A673 (cell line): ENCODE results near the gene SHC3.

Experiments used
- EZH2 ChIP-seq: fragments of 200-600 bp; sonication (generic); IDR thresholded peaks from 2 replicates; pipeline ENCODE4 v1.6.1; 2017; ENCODE audit warnings: borderline replicate concordance, low read depth, mild to moderate bottlenecking, mixed read lengths, antibody characterized with exemption, low read length; ENCODE audit not compliant: poor library complexity, severe bottlenecking
- TF ChIP-seq, protein P1 (sequence below): fragments of 300-800, 200-600 bp; sonication (generic); conservative IDR thresholded peaks from 2 replicates; pipeline ENCODE4 v1.5.1; 2017; ENCODE audit warnings: low read depth, mild to moderate bottlenecking, antibody characterized with exemption, low read length, moderate library complexity, mixed read lengths

DNA sequence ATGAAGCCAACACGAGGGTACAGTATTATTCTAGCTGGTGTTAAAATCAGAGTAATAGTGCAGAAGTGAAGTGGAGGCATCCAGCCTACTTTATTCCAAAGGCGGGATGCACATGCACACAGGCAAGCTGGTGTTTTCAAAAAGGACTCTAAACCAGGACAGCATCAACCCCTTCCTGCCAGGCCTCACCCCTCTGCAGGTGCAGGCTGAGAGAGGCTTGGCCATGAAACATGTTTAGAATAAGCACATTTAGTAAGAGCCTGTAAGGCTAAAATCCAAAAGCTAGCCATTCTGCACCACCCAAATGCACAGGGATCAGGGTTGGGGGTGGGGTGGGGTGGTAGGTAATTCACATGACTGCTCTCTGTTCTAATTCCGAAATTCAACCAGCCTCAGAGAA lies 71.2 kb downstream of the SHC3 start:
- TF ChIP-seq, protein P1, sequence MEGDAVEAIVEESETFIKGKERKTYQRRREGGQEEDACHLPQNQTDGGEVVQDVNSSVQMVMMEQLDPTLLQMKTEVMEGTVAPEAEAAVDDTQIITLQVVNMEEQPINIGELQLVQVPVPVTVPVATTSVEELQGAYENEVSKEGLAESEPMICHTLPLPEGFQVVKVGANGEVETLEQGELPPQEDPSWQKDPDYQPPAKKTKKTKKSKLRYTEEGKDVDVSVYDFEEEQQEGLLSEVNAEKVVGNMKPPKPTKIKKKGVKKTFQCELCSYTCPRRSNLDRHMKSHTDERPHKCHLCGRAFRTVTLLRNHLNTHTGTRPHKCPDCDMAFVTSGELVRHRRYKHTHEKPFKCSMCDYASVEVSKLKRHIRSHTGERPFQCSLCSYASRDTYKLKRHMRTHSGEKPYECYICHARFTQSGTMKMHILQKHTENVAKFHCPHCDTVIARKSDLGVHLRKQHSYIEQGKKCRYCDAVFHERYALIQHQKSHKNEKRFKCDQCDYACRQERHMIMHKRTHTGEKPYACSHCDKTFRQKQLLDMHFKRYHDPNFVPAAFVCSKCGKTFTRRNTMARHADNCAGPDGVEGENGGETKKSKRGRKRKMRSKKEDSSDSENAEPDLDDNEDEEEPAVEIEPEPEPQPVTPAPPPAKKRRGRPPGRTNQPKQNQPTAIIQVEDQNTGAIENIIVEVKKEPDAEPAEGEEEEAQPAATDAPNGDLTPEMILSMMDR = no peak
- no peak for TF ChIP-seq EZH2
